SH-SY5Y (cell line): ENCODE results near the gene CNPY4.

Source experiments
- GATA2 ChIP-seq: IDR thresholded peaks from 2 replicates; pipeline ENCODE4 v1.6.1; 2011; ENCODE audit warnings: mild to moderate bottlenecking, low read depth, low read length
- GATA3 ChIP-seq: IDR thresholded peaks from 2 replicates; pipeline ENCODE4 v1.6.1; 2011; ENCODE audit warnings: low read depth, mild to moderate bottlenecking, low read length, moderate library complexity

The CNPY4 gene

GRCh38 chr7:100101016-100101862 is 18.2 kb upstream of the CNPY4 start, which contains the start of the genes AP4M1 and MCM7:
TSS of gene AP4M1 (plus strand) at chr7:100101643. CDS start at chr7:100101715, 72 bp downstream.
TSS of gene MCM7 (minus strand) at chr7:100101397. CDS start at chr7:100101294, 103 bp downstream.
- TF ChIP-seq GATA3 (no peak), GATA2 (no peak)

- no peak for TF ChIP-seq GATA3
- no peak for TF ChIP-seq GATA2
These were observed 16.2 kb upstream of the CNPY4 start for GRCh38 chr7:100102950-100103840.

- no peak for TF ChIP-seq GATA2
These were observed 13.9 kb upstream of the CNPY4 start for GRCh38 chr7:100105534-100105933.

GRCh38 chr7:100106633-100107032 is 12.8 kb upstream of the CNPY4 start:
- no peak for TF ChIP-seq GATA3
- no peak for TF ChIP-seq GATA2

- TF ChIP-seq GATA2 (no peak), GATA3 (no peak)
These were observed 12.2 kb upstream of the CNPY4 start for GRCh38 chr7:100107125-100107737.

- TF ChIP-seq GATA2 = no peak
- no peak for TF ChIP-seq GATA3
These were observed 11.5 kb upstream of the CNPY4 start for GRCh38 chr7:100107890-100108289.

- TF ChIP-seq GATA3 = no peak
- TF ChIP-seq GATA2 = no peak
These were observed 9.8 kb upstream of the CNPY4 start for GRCh38 chr7:100109521-100110163.

- no peak for TF ChIP-seq GATA3
These were observed 8.3 kb upstream of the CNPY4 start for GRCh38 chr7:100111156-100111555.

GRCh38 chr7:100111914-100112313 is 7.5 kb upstream of the CNPY4 start:
- TF ChIP-seq GATA3 = no peak
- TF ChIP-seq GATA2 = no peak

GRCh38 chr7:100115026-100115425 is 4.4 kb upstream of the CNPY4 start:
- TF ChIP-seq GATA3 (no peak), GATA2 (no peak)

- TF ChIP-seq GATA3 (no peak), GATA2 (no peak)
These were observed 904 bp upstream of the CNPY4 start for GRCh38 chr7:100118388-100119071.

- no peak for TF ChIP-seq GATA3
- no peak for TF ChIP-seq GATA2
These were observed 717 bp downstream of the CNPY4 start for GRCh38 chr7:100119970-100120732.

GRCh38 chr7:100120733-100121036 is 1.3 kb downstream of the CNPY4 start:
- TF ChIP-seq GATA2 (no peak), GATA3 (no peak)
